ENCODE results near the gene TDRD7. TPM values are rescaled to one million over a fixed set of nuclear protein-coding genes. Genes with fewer than 3 reads are reported as not detected.

TDRD7 gene
- total and polyA plus RNA-seq, 2 of the 13 experiments (the other 11 are each of a cell fraction or from before 2014, with no cell fraction given), result 9.8 to 15.5 TPM

DNA sequence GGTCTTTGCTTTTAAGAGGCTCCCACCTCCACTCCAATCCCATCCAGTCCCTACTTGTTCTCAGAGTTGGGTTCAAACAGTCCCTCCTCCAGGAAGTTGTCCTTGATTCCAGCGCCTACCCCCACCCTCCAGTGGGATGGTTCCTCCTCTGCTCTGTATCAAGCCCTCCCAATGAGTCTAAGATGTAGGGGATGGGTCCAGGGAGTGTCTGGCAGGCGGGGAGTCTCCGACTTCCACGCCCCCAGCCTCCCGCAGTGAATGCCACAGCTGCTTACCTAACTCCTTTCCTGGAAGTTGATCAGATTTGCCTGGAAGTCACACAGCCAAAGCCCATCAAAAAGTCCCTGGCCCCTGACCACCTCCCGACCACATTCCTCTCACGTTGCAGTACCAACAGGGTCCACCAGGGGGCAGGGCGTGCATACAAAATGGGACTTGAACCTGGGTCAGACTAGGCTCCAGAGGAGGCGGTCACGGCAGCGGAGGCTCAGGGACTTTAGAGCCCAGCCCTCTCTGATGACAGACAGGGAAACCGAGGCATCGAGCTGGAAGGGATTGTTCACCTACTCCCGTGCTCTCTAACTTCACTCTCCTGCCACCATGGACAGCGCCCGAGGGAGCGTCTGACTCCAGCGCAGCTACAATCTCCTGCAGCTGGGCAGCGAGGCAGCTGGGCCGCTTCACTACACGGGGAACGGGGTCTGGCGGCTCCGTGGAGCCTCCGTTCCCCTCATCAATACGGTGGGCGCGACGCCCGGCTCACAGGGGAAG, 25.0 kb upstream of the TDRD7 start (continued):
- no peak; the same call in 1 of the 2 replicates for TF ChIP-seq FOSL2 (CRISPR knock-in tag; IDR thresholded peaks at IDR 0.05)
- no peak for TF ChIP-seq ZNF589 (CRISPR knock-in tag; conservative IDR thresholded peaks at IDR 0.05)
- TF ChIP-seq, protein P1, sequence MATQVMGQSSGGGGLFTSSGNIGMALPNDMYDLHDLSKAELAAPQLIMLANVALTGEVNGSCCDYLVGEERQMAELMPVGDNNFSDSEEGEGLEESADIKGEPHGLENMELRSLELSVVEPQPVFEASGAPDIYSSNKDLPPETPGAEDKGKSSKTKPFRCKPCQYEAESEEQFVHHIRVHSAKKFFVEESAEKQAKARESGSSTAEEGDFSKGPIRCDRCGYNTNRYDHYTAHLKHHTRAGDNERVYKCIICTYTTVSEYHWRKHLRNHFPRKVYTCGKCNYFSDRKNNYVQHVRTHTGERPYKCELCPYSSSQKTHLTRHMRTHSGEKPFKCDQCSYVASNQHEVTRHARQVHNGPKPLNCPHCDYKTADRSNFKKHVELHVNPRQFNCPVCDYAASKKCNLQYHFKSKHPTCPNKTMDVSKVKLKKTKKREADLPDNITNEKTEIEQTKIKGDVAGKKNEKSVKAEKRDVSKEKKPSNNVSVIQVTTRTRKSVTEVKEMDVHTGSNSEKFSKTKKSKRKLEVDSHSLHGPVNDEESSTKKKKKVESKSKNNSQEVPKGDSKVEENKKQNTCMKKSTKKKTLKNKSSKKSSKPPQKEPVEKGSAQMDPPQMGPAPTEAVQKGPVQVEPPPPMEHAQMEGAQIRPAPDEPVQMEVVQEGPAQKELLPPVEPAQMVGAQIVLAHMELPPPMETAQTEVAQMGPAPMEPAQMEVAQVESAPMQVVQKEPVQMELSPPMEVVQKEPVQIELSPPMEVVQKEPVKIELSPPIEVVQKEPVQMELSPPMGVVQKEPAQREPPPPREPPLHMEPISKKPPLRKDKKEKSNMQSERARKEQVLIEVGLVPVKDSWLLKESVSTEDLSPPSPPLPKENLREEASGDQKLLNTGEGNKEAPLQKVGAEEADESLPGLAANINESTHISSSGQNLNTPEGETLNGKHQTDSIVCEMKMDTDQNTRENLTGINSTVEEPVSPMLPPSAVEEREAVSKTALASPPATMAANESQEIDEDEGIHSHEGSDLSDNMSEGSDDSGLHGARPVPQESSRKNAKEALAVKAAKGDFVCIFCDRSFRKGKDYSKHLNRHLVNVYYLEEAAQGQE (IDR thresholded peaks at IDR 0.05; ENCODE audit: borderline replicate concordance in 1 of 2, low read depth in 1 of 2, low read length in 2 of 2), result peak; percentile 88 to 95
- TF ChIP-seq SRSF4 (IDR thresholded peaks at IDR 0.05; ENCODE audit: low read depth, low read length, poor library complexity, severe bottlenecking), result no peak
- TF ChIP-seq NFRKB (IDR thresholded peaks at IDR 0.05), result no peak
- TF ChIP-seq ZBTB7A (CRISPR knock-in tag; IDR thresholded peaks at IDR 0.05), result peak; percentile 68; the same call in 1 of the 2 replicates
- peak; percentile 81 for TF ChIP-seq IKZF4 (CRISPR knock-in tag; IDR thresholded peaks at IDR 0.05; ENCODE audit: borderline replicate concordance, low read depth, not compliant biosample characterization)
- no peak for TF ChIP-seq FOXP1 (IDR thresholded peaks at IDR 0.05)
- TF ChIP-seq FOXP1 (CRISPR knock-in tag; IDR thresholded peaks at IDR 0.05), result no peak
- peak; percentile 50 for TF ChIP-seq GABPB1 (CRISPR knock-in tag; IDR thresholded peaks at IDR 0.05)
- TF ChIP-seq, protein P2, sequence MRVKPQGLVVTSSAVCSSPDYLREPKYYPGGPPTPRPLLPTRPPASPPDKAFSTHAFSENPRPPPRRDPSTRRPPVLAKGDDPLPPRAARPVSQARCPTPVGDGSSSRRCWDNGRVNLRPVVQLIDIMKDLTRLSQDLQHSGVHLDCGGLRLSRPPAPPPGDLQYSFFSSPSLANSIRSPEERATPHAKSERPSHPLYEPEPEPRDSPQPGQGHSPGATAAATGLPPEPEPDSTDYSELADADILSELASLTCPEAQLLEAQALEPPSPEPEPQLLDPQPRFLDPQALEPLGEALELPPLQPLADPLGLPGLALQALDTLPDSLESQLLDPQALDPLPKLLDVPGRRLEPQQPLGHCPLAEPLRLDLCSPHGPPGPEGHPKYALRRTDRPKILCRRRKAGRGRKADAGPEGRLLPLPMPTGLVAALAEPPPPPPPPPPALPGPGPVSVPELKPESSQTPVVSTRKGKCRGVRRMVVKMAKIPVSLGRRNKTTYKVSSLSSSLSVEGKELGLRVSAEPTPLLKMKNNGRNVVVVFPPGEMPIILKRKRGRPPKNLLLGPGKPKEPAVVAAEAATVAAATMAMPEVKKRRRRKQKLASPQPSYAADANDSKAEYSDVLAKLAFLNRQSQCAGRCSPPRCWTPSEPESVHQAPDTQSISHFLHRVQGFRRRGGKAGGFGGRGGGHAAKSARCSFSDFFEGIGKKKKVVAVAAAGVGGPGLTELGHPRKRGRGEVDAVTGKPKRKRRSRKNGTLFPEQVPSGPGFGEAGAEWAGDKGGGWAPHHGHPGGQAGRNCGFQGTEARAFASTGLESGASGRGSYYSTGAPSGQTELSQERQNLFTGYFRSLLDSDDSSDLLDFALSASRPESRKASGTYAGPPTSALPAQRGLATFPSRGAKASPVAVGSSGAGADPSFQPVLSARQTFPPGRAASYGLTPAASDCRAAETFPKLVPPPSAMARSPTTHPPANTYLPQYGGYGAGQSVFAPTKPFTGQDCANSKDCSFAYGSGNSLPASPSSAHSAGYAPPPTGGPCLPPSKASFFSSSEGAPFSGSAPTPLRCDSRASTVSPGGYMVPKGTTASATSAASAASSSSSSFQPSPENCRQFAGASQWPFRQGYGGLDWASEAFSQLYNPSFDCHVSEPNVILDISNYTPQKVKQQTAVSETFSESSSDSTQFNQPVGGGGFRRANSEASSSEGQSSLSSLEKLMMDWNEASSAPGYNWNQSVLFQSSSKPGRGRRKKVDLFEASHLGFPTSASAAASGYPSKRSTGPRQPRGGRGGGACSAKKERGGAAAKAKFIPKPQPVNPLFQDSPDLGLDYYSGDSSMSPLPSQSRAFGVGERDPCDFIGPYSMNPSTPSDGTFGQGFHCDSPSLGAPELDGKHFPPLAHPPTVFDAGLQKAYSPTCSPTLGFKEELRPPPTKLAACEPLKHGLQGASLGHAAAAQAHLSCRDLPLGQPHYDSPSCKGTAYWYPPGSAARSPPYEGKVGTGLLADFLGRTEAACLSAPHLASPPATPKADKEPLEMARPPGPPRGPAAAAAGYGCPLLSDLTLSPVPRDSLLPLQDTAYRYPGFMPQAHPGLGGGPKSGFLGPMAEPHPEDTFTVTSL (CRISPR knock-in tag; IDR thresholded peaks at IDR 0.05; ENCODE audit: borderline replicate concordance), result no peak
- TF ChIP-seq PHF20 (CRISPR knock-in tag; IDR thresholded peaks at IDR 0.05), result no peak; the same call in 1 of the 2 replicates
- TF ChIP-seq ZNF10 (CRISPR knock-in tag; IDR thresholded peaks at IDR 0.05; ENCODE audit: borderline replicate concordance, low read depth), result no peak
- TF ChIP-seq NFE2 (CRISPR knock-in tag; IDR thresholded peaks at IDR 0.05), result no peak
- peak; percentile 69; the same call in 1 of the 2 replicates for TF ChIP-seq ZSCAN9 (CRISPR knock-in tag; IDR thresholded peaks at IDR 0.05; ENCODE audit: borderline replicate concordance)

Measured in HepG2 (cell line).